NCI-H1105 treated with DMSO at 0.1 percent for 48 hours (cell line): ENCODE results near the gene COBL.
"Not testable (repeated sequence)": the region's sequence is repeated elsewhere in the genome, so short reads cannot be mapped to it uniquely, and the experiment has no call there.

Experiments
- DNase-seq: peaks from one replicate; lab custom pipeline; 2025; lab: John Stamatoyannopoulos, UW

Gene COBL

DNA sequence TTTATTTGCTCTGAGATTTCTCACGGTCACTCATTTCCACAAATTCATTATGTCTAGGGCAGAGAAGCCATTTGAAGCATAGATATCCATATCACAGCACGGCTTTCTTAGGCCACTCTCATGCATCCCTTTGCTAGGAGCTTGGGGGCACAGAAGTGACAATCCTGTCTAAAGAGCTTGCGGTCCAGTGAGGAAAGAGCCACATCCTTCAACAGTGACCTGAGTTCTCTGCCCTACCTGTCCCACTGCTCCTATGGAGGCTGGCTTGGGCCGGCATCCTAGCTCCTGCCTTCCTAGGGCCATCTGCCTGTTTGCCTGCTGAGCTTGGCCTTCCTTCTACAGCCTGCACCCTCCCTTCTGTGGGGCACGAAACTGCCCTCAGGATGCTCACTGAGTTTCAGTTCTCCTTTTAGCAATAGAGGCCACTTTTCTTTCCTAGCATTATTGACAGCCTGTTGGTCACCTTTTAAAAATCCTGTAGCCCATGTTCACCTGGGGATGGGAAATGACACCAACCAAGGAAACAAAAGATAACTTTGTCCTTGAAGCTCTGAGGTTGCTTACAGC, 321.8 kb downstream of the COBL start:
- no peak for DNase-seq

DNA sequence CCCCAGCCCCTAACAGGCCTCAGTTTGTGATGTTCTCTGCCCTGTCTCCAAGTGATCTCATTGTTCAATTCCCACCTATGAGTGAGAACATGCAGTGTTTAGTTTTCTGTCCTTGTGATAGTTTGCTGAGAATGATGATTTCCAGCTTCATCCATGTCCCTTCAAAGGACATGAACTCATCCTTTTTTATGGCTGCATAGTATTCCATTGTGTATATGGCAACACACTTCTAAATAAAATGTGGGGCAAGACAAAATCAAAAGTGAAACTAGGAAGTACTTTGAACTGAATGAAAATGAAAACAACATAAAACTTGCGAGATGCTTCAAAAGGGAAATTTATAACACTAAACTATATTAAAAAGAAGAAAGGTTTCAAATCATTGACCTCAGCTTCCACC, 326.4 kb downstream of the COBL start:
- DNase-seq: not testable (repeated sequence)

DNA sequence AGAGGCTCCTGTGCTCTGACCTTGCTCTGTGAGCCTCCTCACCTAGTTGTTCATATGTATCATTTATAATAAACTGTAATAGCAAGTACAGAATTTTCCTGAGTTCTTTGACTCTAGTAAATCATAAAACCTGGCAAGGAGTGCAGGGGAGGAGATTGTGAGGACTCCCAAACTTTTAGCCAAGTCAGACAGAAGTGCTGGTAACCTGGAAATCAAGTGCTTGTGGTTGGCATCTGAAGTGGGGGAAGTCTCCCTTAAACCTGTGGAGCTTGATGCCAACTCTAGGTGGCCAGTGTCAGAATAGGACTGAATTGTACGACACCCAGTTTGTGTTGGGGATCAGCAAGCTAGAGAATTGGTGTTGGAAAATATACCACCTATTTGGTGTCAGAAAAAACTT, 327.6 kb downstream of the COBL start:
- DNase-seq: no peak

- no peak for DNase-seq
Observed at GRCh38 chr7:50988465-50988864, 328.1 kb downstream of the COBL start.

DNA sequence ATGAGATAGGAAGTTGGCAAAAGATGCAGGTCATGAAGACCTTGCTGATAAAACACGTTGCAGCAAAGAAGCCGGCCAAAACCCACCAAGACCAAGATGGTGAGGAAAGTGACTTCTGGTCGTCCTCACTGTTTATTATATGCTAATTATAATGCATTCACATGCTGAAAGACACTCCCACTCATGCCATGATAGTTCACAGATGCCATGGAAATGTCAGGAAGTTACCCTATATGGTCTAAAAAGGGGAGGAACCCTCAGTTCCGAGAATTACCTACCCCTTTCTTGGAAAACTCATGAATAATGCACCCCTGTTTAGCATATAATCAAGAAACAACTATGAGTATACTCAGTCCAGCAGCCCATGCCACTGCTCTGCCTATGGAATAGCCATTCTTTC, 331.5 kb downstream of the COBL start:
- DNase-seq: no peak

- no peak for DNase-seq
Observed at GRCh38 chr7:50983850-50984249, 332.8 kb downstream of the COBL start.

GRCh38 chr7:50982626-50983025, 334.0 kb downstream of the COBL start:
- no peak for DNase-seq

DNA sequence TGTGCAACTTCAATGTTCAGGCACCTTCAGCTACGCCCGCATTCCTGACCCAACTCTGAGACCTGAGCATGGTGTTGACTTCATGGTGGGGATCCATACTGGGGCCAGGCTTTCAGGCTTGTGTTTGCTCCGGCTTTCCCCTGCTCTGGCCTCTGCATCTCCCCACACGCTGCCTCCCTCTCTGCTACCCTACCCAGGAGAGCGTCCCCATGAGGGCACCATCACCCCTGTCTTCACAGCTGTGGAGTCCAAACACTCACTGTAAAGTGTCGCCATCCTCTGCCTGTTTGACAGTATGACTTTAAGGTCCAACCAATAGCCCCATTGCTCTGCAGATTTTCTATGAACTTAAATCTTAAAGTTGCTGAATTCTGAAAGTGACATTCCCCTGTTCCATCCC, 334.9 kb downstream of the COBL start:
- no peak for DNase-seq

DNA sequence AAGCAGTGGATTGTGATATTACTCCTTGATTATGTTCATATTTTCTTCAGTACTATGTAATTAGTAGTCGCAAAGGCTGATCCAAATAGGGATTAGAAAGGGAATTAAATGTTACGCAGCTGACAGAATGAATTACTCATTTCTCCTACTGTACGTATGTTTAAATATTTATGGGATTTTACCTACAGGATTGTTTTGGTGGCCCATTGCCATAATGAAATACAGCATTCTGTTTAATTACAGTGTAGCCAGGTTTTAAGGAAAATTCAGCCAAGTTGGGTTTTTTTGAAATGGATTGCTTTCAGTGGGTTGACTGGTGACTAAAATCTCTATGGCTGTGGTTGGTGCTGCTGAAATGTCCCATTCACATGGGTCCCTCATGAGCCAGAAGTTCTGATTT, 336.2 kb downstream of the COBL start:
- no peak for DNase-seq

DNA sequence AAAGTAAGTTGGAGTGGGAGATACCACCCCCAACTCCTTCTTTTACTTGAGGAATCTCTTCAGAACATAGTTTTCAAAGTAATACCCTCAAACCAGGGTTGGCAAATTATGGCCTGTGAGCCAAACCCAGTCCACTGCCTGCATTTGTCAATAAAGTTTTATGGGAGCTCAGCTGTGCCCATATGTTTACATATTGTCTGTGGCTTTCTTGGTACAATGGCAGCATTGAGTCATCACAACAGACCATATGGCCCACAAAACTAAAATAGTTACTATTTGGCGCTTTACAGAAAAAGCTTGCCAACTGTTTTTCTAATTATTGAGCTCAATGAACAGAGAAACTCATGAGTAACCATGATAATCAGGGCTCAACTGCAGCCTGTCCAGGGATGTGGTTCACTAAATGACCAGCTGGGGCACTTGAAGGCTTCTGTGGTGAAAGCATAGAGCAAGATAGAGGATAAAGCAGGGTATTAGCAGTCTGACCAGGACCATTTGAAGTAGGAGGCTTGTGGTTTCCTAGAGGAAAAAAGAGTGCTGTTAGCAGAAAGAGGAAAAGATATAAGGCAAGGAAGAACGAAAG, 337.9 kb downstream of the COBL start:
- no peak for DNase-seq

GRCh38 chr7:50977421-50977820, 339.2 kb downstream of the COBL start:
- no peak for DNase-seq

DNA sequence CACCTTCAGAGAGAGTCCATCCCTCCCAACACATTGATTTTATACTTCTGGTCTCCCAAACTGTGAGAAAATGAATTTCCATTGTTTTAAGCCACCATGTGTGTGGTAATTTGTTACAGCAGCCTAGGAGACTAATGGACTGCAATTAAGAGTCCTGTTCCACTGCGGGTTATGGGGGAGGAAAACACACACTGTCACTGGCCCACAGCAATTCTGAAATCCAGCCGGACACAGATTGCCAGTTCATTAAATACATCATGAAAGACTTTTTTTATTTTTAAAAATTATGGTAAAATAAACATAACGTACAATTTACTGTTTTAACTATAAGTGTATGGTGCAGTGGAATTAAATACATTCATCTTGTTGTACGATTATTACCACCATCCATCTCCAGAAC, 340.5 kb downstream of the COBL start:
- DNase-seq: no peak

DNA sequence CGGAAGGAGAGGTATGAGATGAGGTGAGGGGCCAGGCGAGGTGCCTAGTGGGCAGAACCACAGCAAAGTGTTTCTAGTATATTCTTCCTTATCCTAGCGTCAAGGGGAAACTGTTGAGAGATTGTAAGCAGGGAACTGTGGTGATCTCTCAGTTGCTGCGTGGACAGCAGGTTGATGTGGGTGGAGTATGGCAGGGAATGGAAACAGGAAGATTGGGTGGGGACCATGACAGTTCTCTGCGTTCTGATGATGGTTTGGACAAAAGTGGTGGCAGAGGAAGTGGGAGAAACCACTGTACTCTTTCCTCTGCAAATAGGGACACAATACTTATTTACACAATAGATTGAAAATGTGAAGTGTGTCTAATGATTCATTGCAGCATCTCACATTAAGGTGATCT, 342.4 kb downstream of the COBL start:
- no peak for DNase-seq

- DNase-seq: no peak
Observed at GRCh38 chr7:50973814-50974213, 342.8 kb downstream of the COBL start.

- DNase-seq: no peak
Observed at GRCh38 chr7:50970092-50970491, 346.5 kb downstream of the COBL start.
